ENCODE measurements around the gene ACADM.
"Not testable (repeated sequence)": the region's sequence is repeated elsewhere in the genome, so short reads cannot be mapped to it uniquely, and the experiment has no call there.

The ACADM gene

GRCh38 chr1:75768016-75768415, 43.5 kb downstream of the ACADM start:
- TF ChIP-seq, protein P1, sequence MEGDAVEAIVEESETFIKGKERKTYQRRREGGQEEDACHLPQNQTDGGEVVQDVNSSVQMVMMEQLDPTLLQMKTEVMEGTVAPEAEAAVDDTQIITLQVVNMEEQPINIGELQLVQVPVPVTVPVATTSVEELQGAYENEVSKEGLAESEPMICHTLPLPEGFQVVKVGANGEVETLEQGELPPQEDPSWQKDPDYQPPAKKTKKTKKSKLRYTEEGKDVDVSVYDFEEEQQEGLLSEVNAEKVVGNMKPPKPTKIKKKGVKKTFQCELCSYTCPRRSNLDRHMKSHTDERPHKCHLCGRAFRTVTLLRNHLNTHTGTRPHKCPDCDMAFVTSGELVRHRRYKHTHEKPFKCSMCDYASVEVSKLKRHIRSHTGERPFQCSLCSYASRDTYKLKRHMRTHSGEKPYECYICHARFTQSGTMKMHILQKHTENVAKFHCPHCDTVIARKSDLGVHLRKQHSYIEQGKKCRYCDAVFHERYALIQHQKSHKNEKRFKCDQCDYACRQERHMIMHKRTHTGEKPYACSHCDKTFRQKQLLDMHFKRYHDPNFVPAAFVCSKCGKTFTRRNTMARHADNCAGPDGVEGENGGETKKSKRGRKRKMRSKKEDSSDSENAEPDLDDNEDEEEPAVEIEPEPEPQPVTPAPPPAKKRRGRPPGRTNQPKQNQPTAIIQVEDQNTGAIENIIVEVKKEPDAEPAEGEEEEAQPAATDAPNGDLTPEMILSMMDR (conservative IDR thresholded peaks at IDR 0.05): no peak
- no peak for TF ChIP-seq ZFX (IDR thresholded peaks at IDR 0.05)
- no peak overlapping the region for H3K27ac ChIP-seq

- no peak overlapping the region for H3K27ac ChIP-seq
- TF ChIP-seq, protein P1 (conservative IDR thresholded peaks at IDR 0.05): no peak
- TF ChIP-seq ZFX (IDR thresholded peaks at IDR 0.05): no peak
Measured at GRCh38 chr1:75770761-75771160, 46.3 kb downstream of the ACADM start.

- TF ChIP-seq ZFX (IDR thresholded peaks at IDR 0.05): no peak
- TF ChIP-seq, protein P1 (conservative IDR thresholded peaks at IDR 0.05): no peak
- no peak overlapping the region for H3K27ac ChIP-seq
Measured at GRCh38 chr1:75771978-75772377, 47.5 kb downstream of the ACADM start.

DNA sequence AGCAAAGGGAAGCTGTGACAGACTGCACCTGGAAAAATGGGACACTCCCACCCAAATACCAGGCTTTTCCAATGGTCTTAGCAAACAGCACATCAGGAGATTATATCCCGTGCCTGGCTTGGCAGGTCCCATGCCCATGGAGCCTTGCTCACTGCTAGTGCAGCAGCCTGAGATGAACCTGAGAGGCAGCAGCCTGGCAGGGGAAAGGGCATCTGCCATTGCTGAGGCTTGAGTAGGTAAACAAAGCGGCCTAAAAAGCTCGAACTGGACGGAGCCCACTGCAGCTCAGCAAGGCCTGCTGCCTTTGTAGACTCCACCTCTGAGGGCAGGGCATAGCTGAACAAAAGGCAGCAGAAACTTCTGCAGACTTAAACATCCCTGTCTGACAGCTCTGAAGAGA, 53.3 kb downstream of the ACADM start:
- H3K27ac ChIP-seq: not testable (repeated sequence)

- not testable (repeated sequence) for H3K27ac ChIP-seq
Measured at GRCh38 chr1:75778694-75779093, 54.2 kb downstream of the ACADM start.

GRCh38 chr1:75780183-75780582, 55.7 kb downstream of the ACADM start:
- not testable (repeated sequence) for H3K27ac ChIP-seq

- not testable (repeated sequence) for H3K27ac ChIP-seq
Measured at GRCh38 chr1:75783920-75784319, 59.4 kb downstream of the ACADM start.

DNA sequence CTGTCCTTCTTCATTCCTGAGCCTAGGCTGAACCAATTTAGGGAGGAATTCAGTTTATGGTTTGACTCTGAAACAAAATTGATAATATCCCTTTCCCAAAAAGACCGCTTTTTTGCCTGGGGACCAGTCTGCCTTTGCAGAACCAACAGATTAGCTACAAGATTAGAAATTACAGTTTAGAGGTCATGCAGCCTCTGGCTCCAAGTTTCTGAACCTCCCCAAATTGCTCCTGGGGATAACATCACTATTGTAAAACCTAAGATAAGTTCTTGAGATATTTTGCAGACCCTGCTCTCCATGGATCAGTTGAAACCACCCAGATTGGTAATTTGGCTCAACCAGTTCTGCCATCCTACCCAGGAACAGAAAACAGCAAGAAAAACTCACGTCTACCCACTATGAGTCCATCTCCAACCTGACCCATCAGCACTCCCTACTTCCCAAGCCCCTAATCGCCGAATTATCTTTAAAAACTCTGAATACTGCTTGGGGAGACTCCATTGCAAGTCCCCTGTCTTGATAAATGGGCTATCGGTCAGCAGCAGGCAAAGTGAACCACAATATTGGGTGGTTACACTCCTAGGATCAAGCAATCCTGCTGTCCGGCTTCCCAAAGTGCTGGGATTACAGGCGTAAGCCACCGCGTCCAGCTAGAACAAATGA, 60.9 kb downstream of the ACADM start:
- TF ChIP-seq ZFX (IDR thresholded peaks at IDR 0.05): no peak
- TF ChIP-seq, protein P1 (conservative IDR thresholded peaks at IDR 0.05): no peak
- H3K27ac ChIP-seq: peak overlapping the region; percentile 89

DNA sequence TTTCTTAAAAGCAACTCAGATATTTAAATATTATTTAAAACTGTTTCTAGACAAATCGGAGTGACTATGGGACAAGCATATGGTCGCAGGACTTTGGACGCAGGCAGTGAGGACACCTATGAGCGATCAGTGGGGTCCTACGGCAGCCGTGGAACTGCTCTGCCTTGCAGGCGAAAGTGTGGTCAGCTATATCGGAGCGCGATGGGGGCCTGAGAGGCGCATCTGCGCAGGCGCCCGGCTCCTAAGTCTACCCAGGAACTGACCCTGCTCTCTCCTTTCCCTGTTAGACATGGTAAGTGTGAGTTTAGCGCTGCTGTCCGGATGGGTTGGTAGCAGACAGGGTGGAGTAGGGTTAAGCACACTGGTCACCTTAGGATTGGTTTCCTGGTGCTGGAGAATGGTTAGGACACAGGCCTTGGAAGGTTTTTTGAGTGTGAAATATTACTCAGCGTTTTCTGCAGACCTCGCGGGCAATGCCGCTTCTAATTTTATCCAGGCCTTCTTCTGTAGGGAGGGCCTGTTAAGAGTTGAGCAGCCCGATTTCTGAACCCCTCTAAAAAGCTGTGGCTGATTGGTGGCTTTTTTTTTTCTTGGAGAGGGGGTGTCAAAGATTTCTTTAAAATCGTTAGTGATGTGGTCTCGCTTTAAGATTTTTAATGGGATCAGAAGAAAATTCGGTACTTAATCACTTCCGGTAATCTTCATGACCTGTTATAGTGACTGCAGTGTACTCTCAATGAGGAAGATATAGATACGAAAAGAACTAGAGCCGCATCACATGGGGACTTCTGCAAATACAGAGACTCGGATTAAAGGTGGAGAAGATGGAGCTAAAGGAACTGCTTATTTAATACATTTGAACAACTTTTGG, 61.7 kb downstream of the ACADM start, which contains the start of gene RABGGTB:
Gene RABGGTB (plus strand): TSS at position 274 of the 871 bp plus-strand sequence. CDS start 16 bp downstream, at position 290.
- peak; percentile 79 for TF ChIP-seq ZFX (IDR thresholded peaks at IDR 0.05)
- TF ChIP-seq, protein P1 (conservative IDR thresholded peaks at IDR 0.05): no peak
- H3K27ac ChIP-seq: peak within 1 kb of the TSS; percentile 89

Measured in C4-2B (cell line).